Iris pigment epithelial cell (primary cell): ENCODE measurements around the gene LCA5L.
"Not testable (repeated sequence)": the region's sequence is repeated elsewhere in the genome, so short reads cannot be mapped to it uniquely, and the experiment has no call there.

Source experiments
- DNase-seq: peaks from one replicate; pipeline ENCODE4 v3.0.0-alpha.2; 2011; ENCODE audit warnings: low read depth

LCA5L gene

GRCh38 chr21:39451332-39452206, 6.0 kb upstream of the LCA5L start, which contains the start of gene SH3BGR:
SH3BGR (plus strand) TSS chr21:39451970; CDS start chr21:39452097, 127 bp downstream.
- no peak for DNase-seq

GRCh38 chr21:39447264-39447663, 1.7 kb upstream of the LCA5L start:
- DNase-seq: no peak

GRCh38 chr21:39444421-39445180, 977 bp downstream of the LCA5L start:
- DNase-seq: peak; percentile 49

GRCh38 chr21:39441502-39442475, 3.8 kb downstream of the LCA5L start:
- peak; percentile 73 for DNase-seq

GRCh38 chr21:39439232-39439631, 6.3 kb downstream of the LCA5L start:
- DNase-seq: no peak

- peak; percentile 41 for DNase-seq
Measured at GRCh38 chr21:39434950-39435349, 10.6 kb downstream of the LCA5L start.

- no peak for DNase-seq
Measured at GRCh38 chr21:39430954-39431353, 14.6 kb downstream of the LCA5L start.

- no peak for DNase-seq
Measured at GRCh38 chr21:39430457-39430856, 15.1 kb downstream of the LCA5L start.

- DNase-seq: no peak
Measured at GRCh38 chr21:39430016-39430415, 15.6 kb downstream of the LCA5L start.

- DNase-seq: peak; percentile 10
Measured at GRCh38 chr21:39429445-39429844, 16.1 kb downstream of the LCA5L start.

GRCh38 chr21:39422527-39423241, 22.9 kb downstream of the LCA5L start:
- DNase-seq: no peak

- DNase-seq: not testable (repeated sequence)
Measured at GRCh38 chr21:39419204-39419603, 26.4 kb downstream of the LCA5L start.

GRCh38 chr21:39406065-39406464, 39.5 kb downstream of the LCA5L start:
- no peak for DNase-seq

- DNase-seq: no peak
Measured at GRCh38 chr21:39400173-39400572, 45.4 kb downstream of the LCA5L start.

GRCh38 chr21:39397646-39398385, 47.8 kb downstream of the LCA5L start:
- DNase-seq: peak; percentile 63

GRCh38 chr21:39392981-39393380, 52.6 kb downstream of the LCA5L start:
- no peak for DNase-seq

- no peak for DNase-seq
Measured at GRCh38 chr21:39390212-39390765, 55.3 kb downstream of the LCA5L start.

GRCh38 chr21:39388811-39389155, 56.8 kb downstream of the LCA5L start:
- DNase-seq: no peak

GRCh38 chr21:39388038-39388810, 57.4 kb downstream of the LCA5L start:
- peak; percentile 81 for DNase-seq
